Mononuclear cell (primary cell): Measurements from ENCODE around the gene UBE2F. TPM values are rescaled to one million over a fixed set of nuclear protein-coding genes. Genes with fewer than 3 reads are reported as not detected.
"Not testable (repeated sequence)": the region's sequence is repeated elsewhere in the genome, so short reads cannot be mapped to it uniquely, and the experiment has no call there.

ENCODE experiments used
- H3K27me3 ChIP-seq: 2 replicates; pipeline ENCODE4 v1.6.0; 2011; ENCODE audit warnings: low read length, control low read depth; ENCODE audit not compliant: insufficient read depth
- H3K4me1 ChIP-seq: 2 replicates; pipeline ENCODE4 v1.5.1; 2011; ENCODE audit warnings: mild to moderate bottlenecking, low read length, control low read depth; ENCODE audit not compliant: insufficient read depth
- H3K4me3 ChIP-seq: 2 replicates; pipeline ENCODE4 v1.5.1; 2011; ENCODE audit warnings: mild to moderate bottlenecking, low read length, moderate library complexity
- H3K9me3 ChIP-seq: 2 replicates; pipeline ENCODE4 v1.5.1; 2011; ENCODE audit warnings: low read depth, mild to moderate bottlenecking, control low read depth, low read length
- total RNA-seq: library from RNA; depleted of rRNA; stranded (reverse); fragments of >200 nt; gene quantifications from one replicate; pipeline ENCODE4 v1.2.3, GENCODE V29; 2012

The UBE2F gene
- total RNA-seq, 1 donor: 80.8 TPM

- Histone ChIP-seq H3K9me3 (no peaks in the 10 kb centered on the region), H3K27me3 (no peaks in the 10 kb centered on the region), H3K4me3 (no peak overlapping the region), H3K4me1 (peaks cover 10% of the 10 kb centered on the region)
These were observed 30.9 kb upstream of the UBE2F start for GRCh38 chr2:237935740-237936452.

DNA sequence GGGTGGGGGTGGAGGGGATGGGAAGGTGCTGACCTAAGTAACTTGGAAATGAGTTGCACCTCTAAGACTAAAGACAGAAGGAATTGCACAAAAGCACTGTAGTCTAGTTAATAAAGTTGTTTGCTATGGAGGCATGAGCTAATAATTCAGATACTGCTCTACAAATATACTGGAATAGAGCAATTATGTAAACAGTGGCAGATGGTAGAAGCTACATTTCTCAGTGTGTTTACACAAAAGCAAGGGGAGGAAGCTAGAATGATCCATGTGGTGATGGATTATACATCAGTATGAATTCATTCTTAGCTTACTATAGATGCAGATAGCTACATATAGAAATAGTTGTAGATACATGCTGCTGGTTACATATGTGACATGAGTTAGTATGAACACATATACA is 27.6 kb upstream of the UBE2F start:
- H3K4me1 ChIP-seq: peaks cover 29% of the 10 kb centered on the region
- no peak overlapping the region for H3K4me3 ChIP-seq
- H3K9me3 ChIP-seq: no peaks in the 10 kb centered on the region
- H3K27me3 ChIP-seq: no peaks in the 10 kb centered on the region

DNA sequence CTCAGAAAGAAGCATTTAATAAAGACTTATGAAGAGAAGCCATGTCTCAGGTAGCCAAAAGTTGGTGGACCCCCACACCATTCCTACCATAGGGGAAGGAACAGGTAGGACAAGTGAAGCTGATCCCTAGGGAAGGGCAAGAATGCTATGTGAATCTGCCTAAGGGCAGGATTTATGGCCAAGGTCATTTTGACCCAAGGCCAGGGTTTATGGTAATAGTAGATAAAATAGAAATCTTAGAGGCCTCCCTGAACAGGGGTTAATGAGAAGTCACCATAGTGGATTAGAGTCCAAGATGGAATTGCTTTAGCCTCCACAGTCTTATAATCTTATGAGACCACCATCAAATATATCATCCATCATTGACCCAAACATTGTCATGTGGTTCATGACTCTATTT is 26.0 kb upstream of the UBE2F start:
- Histone ChIP-seq H3K4me3 (no peak overlapping the region), H3K9me3 (no peaks in the 10 kb centered on the region), H3K4me1 (peaks cover 31% of the 10 kb centered on the region), H3K27me3 (no peaks in the 10 kb centered on the region)

GRCh38 chr2:237941239-237941638 is 25.6 kb upstream of the UBE2F start:
- Histone ChIP-seq H3K4me1 (peaks cover 33% of the 10 kb centered on the region), H3K27me3 (no peaks in the 10 kb centered on the region), H3K9me3 (no peaks in the 10 kb centered on the region), H3K4me3 (no peak overlapping the region)

DNA sequence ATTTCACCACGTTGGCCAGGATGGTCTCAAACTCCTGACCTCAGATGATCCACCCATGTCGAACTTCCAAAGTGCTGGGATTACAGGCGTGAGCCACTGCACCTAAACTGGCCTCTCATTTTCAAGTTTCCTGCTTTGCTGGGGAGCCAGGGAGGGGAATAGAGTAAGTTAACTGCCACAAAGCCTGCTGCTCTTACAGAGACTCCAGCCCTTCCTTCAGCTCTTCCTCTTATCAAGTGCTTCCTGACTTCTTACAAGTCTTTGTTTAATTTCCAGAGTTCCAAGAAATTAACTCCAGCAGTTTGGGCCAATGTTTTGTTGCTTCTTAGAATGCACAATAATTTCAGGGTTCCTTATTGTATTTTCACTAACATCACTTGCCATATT is 24.3 kb upstream of the UBE2F start:
- Histone ChIP-seq H3K4me1 (peaks cover 33% of the 10 kb centered on the region), H3K9me3 (no peaks in the 10 kb centered on the region), H3K27me3 (no peaks in the 10 kb centered on the region), H3K4me3 (no peak overlapping the region)

DNA sequence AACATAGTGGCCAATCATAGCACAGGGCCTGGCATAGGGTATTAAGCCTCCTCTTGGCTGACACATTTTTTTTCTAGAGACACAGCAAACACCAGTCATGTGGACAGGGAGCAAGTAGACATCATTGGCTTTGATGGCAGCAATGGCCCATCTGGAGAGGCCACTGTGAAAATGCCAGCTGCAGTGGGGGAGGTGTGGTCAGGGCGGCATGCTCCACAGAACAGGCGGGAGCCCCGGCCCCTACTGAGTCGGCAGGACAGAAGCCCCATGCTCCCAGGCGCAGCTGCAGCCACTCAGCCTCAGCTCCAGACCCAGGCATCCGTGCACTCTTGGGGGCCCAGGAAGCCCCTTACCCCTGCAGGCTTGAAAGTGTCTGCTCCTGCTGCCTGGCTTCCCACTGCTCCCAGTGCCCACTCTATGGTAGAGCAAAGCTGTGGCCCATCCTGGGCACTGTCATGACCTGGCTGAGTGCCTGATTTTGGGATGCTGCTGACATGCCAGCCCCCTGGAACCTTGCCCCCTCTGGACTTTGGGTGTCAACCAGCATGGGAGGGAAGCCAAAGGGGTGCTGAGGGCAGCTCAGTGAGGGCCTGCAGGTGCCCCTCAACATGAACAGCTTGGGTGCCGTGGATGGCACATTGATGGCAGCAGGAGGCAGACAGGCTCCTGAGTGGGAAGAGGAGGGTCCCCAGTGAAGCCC is 23.3 kb upstream of the UBE2F start:
- no peaks in the 10 kb centered on the region for H3K27me3 ChIP-seq
- H3K9me3 ChIP-seq: no peaks in the 10 kb centered on the region
- no peak overlapping the region for H3K4me3 ChIP-seq
- H3K4me1 ChIP-seq: peaks cover 33% of the 10 kb centered on the region

DNA sequence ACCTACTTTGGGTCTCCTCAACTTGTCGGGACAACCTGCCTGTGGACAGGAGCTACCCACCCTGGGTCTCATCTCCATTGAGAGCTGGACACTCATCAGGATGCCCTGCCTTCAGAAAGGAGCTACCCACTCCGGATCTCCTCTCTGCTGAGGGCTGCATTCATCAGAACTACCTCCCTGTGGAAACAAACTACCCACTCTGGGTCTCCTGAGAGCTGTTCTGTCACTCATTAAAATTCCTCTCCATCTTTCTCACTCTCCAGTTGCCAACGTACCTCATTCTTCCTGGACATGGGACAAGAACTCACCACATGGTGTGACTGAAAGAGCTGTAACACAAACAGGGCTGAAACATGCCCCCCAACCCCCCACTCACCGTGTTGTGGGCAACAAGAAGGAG is 22.5 kb upstream of the UBE2F start:
- Histone ChIP-seq H3K27me3 (no peaks in the 10 kb centered on the region), H3K4me1 (peaks cover 33% of the 10 kb centered on the region)

DNA sequence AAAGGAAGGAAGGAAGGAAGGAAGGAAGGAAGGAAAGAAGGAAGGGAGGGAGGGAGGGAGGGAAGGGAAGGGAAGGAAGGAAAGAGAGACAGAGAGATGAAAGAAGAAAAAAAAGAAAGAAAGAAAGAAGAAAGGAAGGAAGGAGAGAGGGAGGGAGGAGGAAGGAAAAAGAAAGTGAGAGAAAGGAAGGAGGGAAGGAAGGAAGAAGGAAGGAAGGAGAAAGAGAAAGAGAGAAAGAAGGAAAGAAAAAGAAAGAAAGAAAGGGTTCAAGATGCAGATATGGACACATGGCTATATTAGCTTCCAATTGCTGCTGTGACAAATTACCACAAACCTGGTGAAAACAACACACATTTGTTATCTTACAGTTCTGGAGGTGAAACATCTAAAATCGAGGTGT is 20.4 kb upstream of the UBE2F start:
- Histone ChIP-seq H3K4me1 (peaks cover 22% of the 10 kb centered on the region), H3K9me3 (no peaks in the 10 kb centered on the region), H3K4me3 (no peak overlapping the region), H3K27me3 (no peaks in the 10 kb centered on the region)

More for the DNA sequence above, 22.5 kb upstream of the UBE2F start:
- Histone ChIP-seq H3K9me3 (no peaks in the 10 kb centered on the region), H3K4me3 (no peak overlapping the region)

- H3K27me3 ChIP-seq: peaks cover 16% of the 10 kb centered on the region
- not testable (repeated sequence) for H3K4me1 ChIP-seq, H3K9me3 ChIP-seq, H3K4me3 ChIP-seq
These were observed 15.5 kb upstream of the UBE2F start for GRCh38 chr2:237951354-237951753.

DNA sequence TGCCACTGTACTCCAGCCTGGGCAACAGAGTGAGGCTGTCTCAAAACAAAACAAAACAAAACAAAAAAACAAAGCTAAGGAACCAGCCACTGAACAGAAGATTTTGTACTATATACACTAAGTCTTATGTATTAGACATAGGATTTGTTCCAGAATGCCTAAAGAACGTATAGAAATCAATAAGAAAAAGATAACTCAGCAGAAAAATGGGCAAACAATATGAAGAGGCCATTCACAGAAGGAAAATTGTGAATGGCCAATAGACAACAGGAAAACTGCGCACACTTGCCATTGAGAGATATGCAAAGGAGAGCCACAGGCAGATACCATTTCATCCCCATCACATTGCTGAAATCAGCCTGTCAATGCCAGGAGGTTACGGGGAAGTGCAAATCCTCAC is 14.9 kb upstream of the UBE2F start:
- Histone ChIP-seq H3K4me3 (no peak overlapping the region), H3K4me1 (peaks cover 5% of the 10 kb centered on the region), H3K27me3 (peaks cover 18% of the 10 kb centered on the region), H3K9me3 (no peaks in the 10 kb centered on the region)

DNA sequence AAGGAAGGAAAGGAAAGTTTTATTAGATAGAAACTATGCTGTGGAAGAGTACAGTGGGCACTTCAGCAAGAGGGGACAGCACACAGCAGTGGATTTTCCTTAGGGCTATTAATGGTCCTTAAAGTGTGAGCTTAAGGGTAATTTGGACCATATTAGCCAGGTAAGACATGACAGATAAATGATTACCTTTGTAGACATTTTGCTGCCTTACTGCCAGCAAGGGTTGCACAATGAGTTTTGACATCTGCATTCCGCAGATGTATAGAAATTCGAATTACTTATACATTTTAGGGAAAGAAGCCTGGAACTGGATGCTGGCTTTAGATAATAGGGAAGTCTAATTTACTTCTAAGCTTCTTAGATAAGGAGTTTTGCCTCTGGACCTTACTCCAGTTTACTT is 14.0 kb upstream of the UBE2F start:
- H3K27me3 ChIP-seq: peaks cover 21% of the 10 kb centered on the region
- H3K4me1 ChIP-seq: peaks cover 5% of the 10 kb centered on the region
- no peak overlapping the region for H3K4me3 ChIP-seq
- H3K9me3 ChIP-seq: no peaks in the 10 kb centered on the region

DNA sequence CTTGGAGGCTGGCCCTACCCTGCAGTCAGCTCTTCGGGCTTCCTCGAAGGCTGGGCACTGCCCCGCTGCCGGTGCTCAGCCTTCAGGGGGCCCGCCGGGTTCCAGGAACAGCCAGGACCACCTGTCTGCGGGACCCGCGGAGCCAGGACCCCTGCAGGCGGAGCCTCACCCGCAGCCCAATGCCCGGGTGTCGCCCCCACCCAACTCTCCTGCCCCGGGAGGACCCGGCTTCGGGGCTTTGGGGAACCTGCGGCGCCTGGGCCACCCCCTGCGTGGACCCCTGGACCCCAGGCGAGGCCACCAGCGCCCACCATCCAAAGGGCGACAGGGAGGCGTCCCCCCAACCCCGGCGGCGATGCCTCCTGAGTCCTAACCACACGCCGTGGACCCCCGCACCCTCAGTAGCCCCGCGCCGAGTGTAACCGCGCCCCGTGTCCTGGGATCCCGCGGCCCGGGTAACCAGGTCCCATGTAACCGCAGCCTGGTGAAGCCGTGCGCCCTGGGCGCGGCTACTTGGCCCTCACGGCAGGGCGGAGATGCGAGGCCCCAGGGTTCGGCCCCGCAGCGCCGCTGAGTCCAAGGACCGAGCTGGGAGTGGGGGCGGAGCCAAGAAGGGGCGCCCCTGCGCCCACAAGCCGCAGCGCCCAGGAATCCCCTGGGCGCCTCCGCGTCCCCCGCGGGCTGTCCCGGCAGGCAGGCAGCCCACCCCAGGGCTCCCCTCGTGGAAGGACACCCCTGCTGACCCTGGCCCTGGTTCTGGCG is 11.0 kb upstream of the UBE2F start:
- Histone ChIP-seq H3K9me3 (no peaks in the 10 kb centered on the region), H3K4me3 (no peak overlapping the region), H3K4me1 (peaks cover 5% of the 10 kb centered on the region), H3K27me3 (peaks cover 21% of the 10 kb centered on the region)

DNA sequence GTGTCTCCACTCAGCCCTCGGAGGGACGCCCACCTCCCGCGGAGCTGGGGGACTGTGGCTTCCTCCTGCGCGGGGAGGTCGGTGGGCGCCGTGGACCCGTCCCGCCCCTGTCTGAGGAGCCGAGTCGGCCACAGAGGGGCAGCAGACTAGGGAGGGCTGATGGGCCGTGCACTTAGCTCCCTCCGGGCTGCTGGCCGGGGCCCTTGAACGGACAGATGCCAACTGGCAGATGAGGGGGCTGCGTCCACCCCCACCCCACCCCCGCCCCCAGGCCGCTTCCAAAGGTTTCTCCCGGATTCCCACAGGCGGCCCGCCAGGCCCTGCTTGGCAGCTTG is 10.4 kb upstream of the UBE2F start:
- no peaks in the 10 kb centered on the region for H3K9me3 ChIP-seq
- H3K27me3 ChIP-seq: peaks cover 21% of the 10 kb centered on the region
- H3K4me1 ChIP-seq: peaks cover 5% of the 10 kb centered on the region
- no peak overlapping the region for H3K4me3 ChIP-seq

- H3K9me3 ChIP-seq: no peaks in the 10 kb centered on the region
- H3K4me3 ChIP-seq: no peak overlapping the region
These were observed 5.2 kb upstream of the UBE2F start for GRCh38 chr2:237961637-237962036.

DNA sequence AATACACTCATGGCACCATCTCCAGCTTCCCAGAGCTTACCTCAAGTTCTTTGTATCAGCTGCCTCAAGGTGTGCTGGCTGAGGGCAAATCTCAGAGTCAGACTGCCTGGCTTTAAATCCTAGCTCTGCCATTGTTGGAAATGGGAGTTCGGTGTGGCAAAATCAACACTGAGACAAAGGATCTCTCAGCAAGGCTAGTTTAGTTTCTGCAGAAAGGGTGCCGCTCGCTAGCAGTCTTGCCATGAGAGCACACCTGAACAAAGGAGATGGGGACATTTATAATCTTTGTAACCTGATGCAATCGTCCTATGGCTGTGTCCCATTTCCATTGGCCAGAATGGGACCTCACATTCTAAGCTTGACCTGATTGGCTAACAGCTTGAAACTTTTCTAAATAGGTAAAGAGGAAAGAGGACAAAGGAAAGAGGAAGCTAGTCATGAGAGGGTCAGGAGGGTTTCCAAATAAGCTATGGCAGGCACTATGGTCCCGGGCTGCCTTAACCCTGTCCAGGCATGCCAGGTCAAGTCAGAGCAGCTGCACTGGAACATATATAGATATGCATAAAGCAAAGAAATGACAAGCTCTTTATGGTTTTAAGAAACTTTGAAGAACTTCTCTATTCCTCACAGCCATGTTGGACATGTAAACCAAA is 4.3 kb upstream of the UBE2F start:
- H3K4me1 ChIP-seq: peaks cover 10% of the 10 kb centered on the region
- no peaks in the 10 kb centered on the region for H3K9me3 ChIP-seq
- peaks cover under 1% of the 10 kb centered on the region for H3K27me3 ChIP-seq
- no peak overlapping the region for H3K4me3 ChIP-seq

More at GRCh38 chr2:237961637-237962036, 5.2 kb upstream of the UBE2F start:
- H3K27me3 ChIP-seq: peaks cover 5% of the 10 kb centered on the region
- H3K4me1 ChIP-seq: peaks cover 7% of the 10 kb centered on the region
